HAP-1 (cell line): ENCODE data around the gene CDK11B.
A peak's percentile ranks its signal among the peaks of the same experiment; 100 is the strongest.
"Not testable (repeated sequence)": the region's sequence is repeated elsewhere in the genome, so short reads cannot be mapped to it uniquely, and the experiment has no call there.

Experiments used
- DNase-seq, 2 experiments: peaks; one replicate each; pipeline ENCODE4 v3.0.0-alpha.2; 2016 to 2020; ENCODE audit warnings: low spot score in 2 of 2
- H3K27me3 ChIP-seq: fragments of 250-450 bp; sonication (Bioruptor Pico); 2 replicates; pipeline ENCODE4 v1.5.1; 2020; ENCODE audit warnings: low read depth, mild to moderate bottlenecking, moderate library complexity
- H3K36me3 ChIP-seq: fragments of 250-450 bp; sonication (Bioruptor Pico); replicated peaks from 2 replicates; pipeline ENCODE4 v1.5.1; 2020; ENCODE audit warnings: mild to moderate bottlenecking
- H3K4me1 ChIP-seq: fragments of 250-450 bp; sonication (Bioruptor Pico); 2 replicates; pipeline ENCODE4 v1.5.1; 2020; ENCODE audit warnings: mild to moderate bottlenecking
- H3K4me3 ChIP-seq: fragments of 250-450 bp; sonication (Bioruptor Pico); 2 replicates; pipeline ENCODE4 v1.5.1; 2020; ENCODE audit warnings: mild to moderate bottlenecking, moderate library complexity
- H3K9me3 ChIP-seq: fragments of 250-450 bp; sonication (Bioruptor Pico); 2 replicates; pipeline ENCODE4 v1.5.1; 2020; ENCODE audit warnings: mild to moderate bottlenecking, moderate library complexity
- in situ Hi-C: fragments of 300-500 bp; cut with MboI; formaldehyde crosslinking; loops from 3 replicates; pipeline ENCODE4 v1.14.3; 2020; ENCODE audit warnings: low sequenced_read_pairs, inconsistent platforms, mixed read lengths

CDK11B gene

GRCh38 chr1:1676087-1676486 is 17.3 kb upstream of the CDK11B start:
- DNase-seq, H3K4me3 ChIP-seq, H3K36me3 ChIP-seq, H3K4me1 ChIP-seq, H3K27me3 ChIP-seq, in situ Hi-C loops, H3K9me3 ChIP-seq: not testable (repeated sequence)

DNA sequence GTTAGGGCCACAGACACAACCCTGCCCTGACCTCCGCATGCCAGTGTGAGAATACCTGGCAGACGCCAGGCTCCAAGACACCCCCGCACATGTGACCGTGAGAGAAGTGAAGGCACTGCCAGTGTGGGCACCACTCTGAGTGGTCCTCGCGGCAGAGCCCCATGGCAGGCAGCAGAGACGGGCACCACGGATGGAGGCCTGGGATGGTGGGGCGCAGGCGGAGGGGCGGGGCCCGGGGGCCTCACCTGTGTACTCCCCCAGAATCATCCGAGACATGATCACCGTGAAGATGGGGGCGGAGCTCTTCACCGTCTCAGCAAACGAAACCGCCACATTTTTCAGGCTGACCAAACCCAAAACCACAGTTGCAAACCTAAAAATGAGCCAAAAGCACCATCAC is 16.4 kb upstream of the CDK11B start:
- in situ Hi-C loops, H3K4me3 ChIP-seq, H3K4me1 ChIP-seq, H3K36me3 ChIP-seq, H3K9me3 ChIP-seq, H3K27me3 ChIP-seq, DNase-seq: not testable (repeated sequence)

- H3K9me3 ChIP-seq, H3K4me3 ChIP-seq, DNase-seq, H3K4me1 ChIP-seq, H3K36me3 ChIP-seq, in situ Hi-C loops, H3K27me3 ChIP-seq: not testable (repeated sequence)
Observed at GRCh38 chr1:1674806-1675205, 16.0 kb upstream of the CDK11B start.

- no peak overlapping the region for H3K4me3 ChIP-seq
- DNase-seq = no peak
- no peaks in the 10 kb centered on the region for H3K27me3 ChIP-seq
- in situ Hi-C loops = no loop called here
- no peaks in the 10 kb centered on the region for H3K4me1 ChIP-seq
- no peaks in the 10 kb centered on the region for H3K9me3 ChIP-seq
- H3K36me3 ChIP-seq = peaks cover 6% of the 10 kb centered on the region; the same call in 1 of the 2 replicates
Observed at GRCh38 chr1:1672181-1672965, 13.6 kb upstream of the CDK11B start.

GRCh38 chr1:1671365-1672119 is 12.7 kb upstream of the CDK11B start:
- no peak for DNase-seq
- peaks cover 6% of the 10 kb centered on the region; the same call in 1 of the 2 replicates for H3K36me3 ChIP-seq
- H3K27me3 ChIP-seq = no peaks in the 10 kb centered on the region
- H3K9me3 ChIP-seq = no peaks in the 10 kb centered on the region
- no peak overlapping the region for H3K4me3 ChIP-seq
- in situ Hi-C loops = no loop called here
- H3K4me1 ChIP-seq = no peaks in the 10 kb centered on the region

- H3K27me3 ChIP-seq = no peaks in the 10 kb centered on the region
- peaks cover 11% of the 10 kb centered on the region for H3K36me3 ChIP-seq
- DNase-seq = no peak
- no peaks in the 10 kb centered on the region for H3K9me3 ChIP-seq
- in situ Hi-C loops = no loop called here
- H3K4me3 ChIP-seq = no peak overlapping the region
- no peaks in the 10 kb centered on the region for H3K4me1 ChIP-seq
Observed at GRCh38 chr1:1670866-1671265, 12.1 kb upstream of the CDK11B start.

GRCh38 chr1:1669468-1670440 is 10.9 kb upstream of the CDK11B start:
- Histone ChIP-seq H3K4me1 (no peaks in the 10 kb centered on the region), H3K9me3 (no peaks in the 10 kb centered on the region), H3K27me3 (no peaks in the 10 kb centered on the region), H3K36me3 (peaks cover 20% of the 10 kb centered on the region), H3K4me3 (no peak overlapping the region)
- in situ Hi-C loops = no loop called here
- DNase-seq = no peak

GRCh38 chr1:1666526-1666925 is 7.7 kb upstream of the CDK11B start:
- no peak for DNase-seq
- in situ Hi-C loops = no loop called here
- H3K36me3 ChIP-seq = peaks cover 18% of the 10 kb centered on the region
- H3K4me3 ChIP-seq = no peak overlapping the region
- no peaks in the 10 kb centered on the region for H3K9me3 ChIP-seq
- H3K27me3 ChIP-seq = no peaks in the 10 kb centered on the region
- H3K4me1 ChIP-seq = no peaks in the 10 kb centered on the region

DNA sequence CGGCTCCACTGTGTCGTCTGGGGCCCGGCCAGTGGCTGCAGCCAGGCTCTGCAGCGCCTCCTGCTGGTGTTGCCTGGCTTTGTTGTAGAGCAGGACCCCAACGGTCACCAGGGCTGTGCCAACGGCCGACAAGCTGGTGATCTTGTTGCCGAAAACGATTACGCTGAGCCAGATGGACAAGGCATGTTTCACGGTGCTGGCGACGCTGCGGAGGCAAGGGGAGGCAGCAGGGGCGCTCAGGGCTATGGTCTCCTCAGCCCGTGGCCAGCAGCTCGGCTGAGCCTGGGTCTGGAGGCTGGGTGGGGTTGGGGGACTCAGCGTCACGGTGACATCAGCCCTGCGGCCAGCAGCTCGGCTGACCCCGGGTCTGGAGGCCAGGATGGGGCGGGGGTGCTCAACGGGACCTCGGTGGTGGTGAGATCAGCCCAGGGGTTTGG is 7.0 kb upstream of the CDK11B start:
- Histone ChIP-seq H3K9me3 (no peaks in the 10 kb centered on the region), H3K4me3 (no peak overlapping the region), H3K4me1 (no peaks in the 10 kb centered on the region), H3K27me3 (no peaks in the 10 kb centered on the region), H3K36me3 (peaks cover 14% of the 10 kb centered on the region)
- peak in 1 of 2 experiments; percentile 64 for DNase-seq
- in situ Hi-C loops = no loop called here

GRCh38 chr1:1664941-1665814 is 6.4 kb upstream of the CDK11B start:
- Histone ChIP-seq H3K4me3 (no peak overlapping the region), H3K4me1 (no peaks in the 10 kb centered on the region), H3K36me3 (peaks cover 14% of the 10 kb centered on the region), H3K27me3 (no peaks in the 10 kb centered on the region), H3K9me3 (no peaks in the 10 kb centered on the region)
- DNase-seq = no peak
- in situ Hi-C loops = no loop called here

GRCh38 chr1:1664318-1664717 is 5.5 kb upstream of the CDK11B start:
- in situ Hi-C loops, DNase-seq, H3K9me3 ChIP-seq, H3K4me1 ChIP-seq, H3K27me3 ChIP-seq, H3K4me3 ChIP-seq: not testable (repeated sequence)
- peaks cover 14% of the 10 kb centered on the region for H3K36me3 ChIP-seq

- H3K4me3 ChIP-seq, DNase-seq: not testable (repeated sequence)
- H3K36me3 ChIP-seq = peaks cover 14% of the 10 kb centered on the region
Observed at GRCh38 chr1:1662830-1663560, 4.2 kb upstream of the CDK11B start.

More at GRCh38 chr1:1662830-1663560, 4.2 kb upstream of the CDK11B start:
- H3K27me3 ChIP-seq, H3K4me1 ChIP-seq, in situ Hi-C loops, H3K9me3 ChIP-seq: not testable (repeated sequence)
